OCI-LY7 (cell line): ENCODE results near the gene EPS8L2. TPM values are rescaled to one million over a fixed set of nuclear protein-coding genes. Genes with fewer than 3 reads are reported as not detected.
A peak's percentile ranks its signal among the peaks of the same experiment; 100 is the strongest.

Experiments used
- BruUV-seq: library from RNA; stranded (reverse); fragments of 400-500 nt; replicated peaks from 2 replicates; lab custom pipeline; 2021; lab: Mats Ljungman, UMichigan
- CTCF ChIA-PET: fragments of 300-600 bp; sonication (Branson Sonifier 250); formaldehyde crosslinking; loops from one replicate; lab custom pipeline; 2022; ENCODE audit warnings: antibody characterized with exemption; ENCODE audit not compliant: unreplicated experiment; lab: Charles Lee
- POLR2A ChIA-PET: fragments of 300-600 bp; sonication (Branson Sonifier 250); formaldehyde crosslinking; loops from one replicate; lab custom pipeline; 2022; ENCODE audit warnings: antibody characterized with exemption; lab: Charles Lee
- DNase-seq: peaks from one replicate; pipeline ENCODE4 v3.0.0-alpha.2; 2015; ENCODE audit warnings: low spot score
- H2AFZ ChIP-seq: fragments of 200-600 bp; sonication (generic), shearing (Covaris generic); 2 replicates; pipeline ENCODE4 v1.6.1; 2014; ENCODE audit warnings: mild to moderate bottlenecking, antibody characterized with exemption, low read length, moderate library complexity
- H3K27ac ChIP-seq: fragments of 200-600 bp; sonication (generic); 2 replicates; pipeline ENCODE4 v1.5.1; 2014; ENCODE audit warnings: mixed run types, low read depth, mild to moderate bottlenecking, moderate library complexity, low read length, inconsistent platforms; ENCODE audit not compliant: poor library complexity, severe bottlenecking
- H3K36me3 ChIP-seq: fragments of 200-600 bp; sonication (generic); 2 replicates; pipeline ENCODE4 v1.6.1; 2014; ENCODE audit warnings: mild to moderate bottlenecking, antibody characterized with exemption, low read length, moderate library complexity, mixed read lengths; ENCODE audit not compliant: insufficient read depth
- H3K4me1 ChIP-seq: fragments of 200-600 bp; sonication (generic); 2 replicates; pipeline ENCODE4 v1.5.1; 2014; ENCODE audit warnings: mild to moderate bottlenecking, low read length; ENCODE audit not compliant: insufficient read depth, poor library complexity, severe bottlenecking
- H3K4me2 ChIP-seq: fragments of 200-600 bp; sonication (generic); 2 replicates; pipeline ENCODE4 v1.6.1; 2014; ENCODE audit warnings: mild to moderate bottlenecking, low read length
- H3K4me3 ChIP-seq: fragments of 200-600 bp; sonication (generic); 2 replicates; pipeline ENCODE4 v1.5.1; 2014; ENCODE audit warnings: mild to moderate bottlenecking, low read depth, low read length; ENCODE audit not compliant: poor library complexity, severe bottlenecking
- H3K79me2 ChIP-seq: fragments of 200-600 bp; sonication (generic); 2 replicates; pipeline ENCODE4 v1.6.1; 2016; ENCODE audit warnings: low read depth, mild to moderate bottlenecking, low read length, moderate library complexity, mixed read lengths; ENCODE audit not compliant: insufficient read depth
- H3K9me2 ChIP-seq: fragments of 200-600 bp; sonication (generic); 2 replicates; pipeline ENCODE4 v1.6.1; 2016; ENCODE audit warnings: mild to moderate bottlenecking, low read length, mixed read lengths; ENCODE audit not compliant: insufficient read depth
- H3K9me3 ChIP-seq: fragments of 200-600 bp; sonication (generic); 2 replicates; pipeline ENCODE4 v1.6.1; 2014; ENCODE audit warnings: mild to moderate bottlenecking, mixed run types, low read length, mixed read lengths
- H4K20me1 ChIP-seq: fragments of 200-600 bp; sonication (generic); 2 replicates; pipeline ENCODE4 v1.6.1; 2014; ENCODE audit warnings: mild to moderate bottlenecking, antibody characterized with exemption, low read length, moderate library complexity, mixed read lengths; ENCODE audit not compliant: insufficient read depth
- CTCF ChIP-seq: fragments of 200-600 bp; sonication (generic); conservative IDR thresholded peaks from 2 replicates; pipeline ENCODE4 v1.5.1; 2014; ENCODE audit warnings: mild to moderate bottlenecking, antibody characterized with exemption, low read length, moderate library complexity, mixed read lengths
- EZH2phosphoT487 ChIP-seq: fragments of 200-600 bp; sonication (generic); IDR thresholded peaks from 2 replicates; pipeline ENCODE4 v1.6.1; 2018; ENCODE audit warnings: low read depth, borderline replicate concordance, mild to moderate bottlenecking, mixed run types, antibody characterized with exemption, low read length, moderate library complexity, mixed read lengths
- intact Hi-C: fragments of 100-400 bp; cut with micrococcal nuclease; formaldehyde crosslinking; loops from one replicate; pipeline ENCODE4 v1.10.0; 2022; ENCODE audit not compliant: unreplicated experiment
- total RNA-seq, 2 experiments: library from RNA; depleted of rRNA in 1 of 2; stranded (reverse); fragments of >200 nt in 1 of 2; shearing (Covaris generic) in 1 of 2; gene quantifications; 2 replicates each; pipeline ENCODE4 v1.2.3, GENCODE V29; 2014 to 2022

EPS8L2 gene
- total RNA-seq, 2 experiments from 2014 or later = 3.8 to 7.1 TPM

- Histone ChIP-seq H3K36me3 (no peaks in the 10 kb centered on the region), H4K20me1 (no peaks in the 10 kb centered on the region), H3K4me2 (peak overlapping the region; percentile 77), H3K9me2 (no peaks in the 10 kb centered on the region), H2AFZ (no peak overlapping the region), H3K27ac (no peak overlapping the region), H3K9me3 (no peaks in the 10 kb centered on the region), H3K4me1 (peaks cover 49% of the 10 kb centered on the region), H3K4me3 (peak overlapping the region; percentile 48), H3K79me2 (no peaks in the 10 kb centered on the region)
- BruUV-seq = no TSS peak
- CTCF ChIA-PET = interaction anchor here (0.5 to 1.7 kb wide), 4 partner anchors 21 to 96 kb away, joined by 3 to 26 read pairs (median 4); partner anchors contain the start of genes DEAF1 and TMEM80
- TF ChIP-seq EZH2phosphoT487 = no peak
- peak; percentile 95 for TF ChIP-seq CTCF
- DNase-seq = peak; percentile 76
- intact Hi-C loops = loop anchor here (1.0 to 5.0 kb wide), 4 partner anchors 27 to 275 kb away; no protein-coding TSS in a partner anchor
- POLR2A ChIA-PET = interaction anchor here (1.2 to 1.5 kb wide), 2 partner anchors 26 to 66 kb away, joined by 3 read pairs; no protein-coding TSS in a partner anchor
These were observed 17.3 kb downstream of the EPS8L2 start for GRCh38 chr11:723120-723883.

DNA sequence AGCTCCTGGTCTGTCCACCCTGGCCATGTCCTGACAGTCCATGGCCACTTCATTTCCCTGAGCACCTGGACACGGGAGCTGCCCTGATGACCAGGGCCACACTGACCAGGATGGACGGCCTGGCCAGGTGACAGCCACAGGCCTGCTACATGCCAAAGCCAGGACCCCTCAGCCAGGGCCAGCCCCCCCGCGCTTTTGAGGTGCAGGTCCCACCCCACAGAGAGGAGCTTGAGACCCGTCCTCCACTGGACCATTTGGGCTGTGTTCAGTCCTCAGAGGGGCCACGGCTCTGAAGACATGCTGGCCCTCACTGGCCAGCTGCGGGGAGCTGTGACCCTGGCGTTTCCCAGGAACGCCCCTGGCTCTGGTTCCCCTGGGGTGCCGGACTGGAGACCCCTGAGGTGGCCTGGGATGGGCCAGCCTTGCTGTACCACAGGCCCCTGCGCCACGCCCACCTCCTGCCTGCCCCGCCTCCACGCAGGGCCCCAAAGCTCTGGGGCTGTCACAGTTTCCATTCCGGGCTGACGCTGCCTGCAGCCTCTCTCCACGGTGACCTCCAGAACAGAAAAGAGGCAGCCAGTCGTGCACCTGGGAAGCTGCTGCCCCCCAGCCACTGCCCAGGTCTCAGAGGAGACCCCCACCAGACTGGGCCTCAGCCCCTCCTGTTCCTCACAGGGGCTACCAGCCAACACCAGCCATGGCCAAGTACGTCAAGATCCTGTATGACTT is 18.2 kb downstream of the EPS8L2 start:
- no peak overlapping the region for H3K27ac ChIP-seq
- H3K4me1 ChIP-seq = peaks cover 53% of the 10 kb centered on the region
- DNase-seq = peak; percentile 37

More for the DNA sequence above, 18.2 kb downstream of the EPS8L2 start:
- ChIA-PET POLR2A (interaction anchor here (0.6 to 2.7 kb wide), 3 partner anchors 23 to 92 kb away, joined by 3 to 7 read pairs (median 3); partner anchors contain the start of gene TALDO1), CTCF (interaction anchor here (0.5 to 1.1 kb wide), 4 partner anchors 28 to 170 kb away, joined by 3 to 12 read pairs (median 8); partner anchors contain the start of gene TMEM80)
- H2AFZ ChIP-seq = no peak overlapping the region
- no peaks in the 10 kb centered on the region for H4K20me1 ChIP-seq
- no TSS peak for BruUV-seq
- no peaks in the 10 kb centered on the region for H3K36me3 ChIP-seq
- H3K9me2 ChIP-seq = no peaks in the 10 kb centered on the region
- H3K4me2 ChIP-seq = peak overlapping the region; percentile 49
- intact Hi-C loops = loop anchor here (5.0 kb wide), 1 partner anchor 167 kb away; no protein-coding TSS in a partner anchor
- H3K79me2 ChIP-seq = no peaks in the 10 kb centered on the region
- H3K4me3 ChIP-seq = no peak overlapping the region
- no peak for TF ChIP-seq EZH2phosphoT487
- TF ChIP-seq CTCF = no peak
- no peaks in the 10 kb centered on the region for H3K9me3 ChIP-seq
